Effector CD4-positive, alpha-beta T cell (primary cell): ENCODE results near the gene CALN1.
"Not testable (repeated sequence)": the region's sequence is repeated elsewhere in the genome, so short reads cannot be mapped to it uniquely, and the experiment has no call there.

ENCODE experiments used
- DNase-seq: peaks from one replicate; pipeline ENCODE4 v3.0.0-alpha.2; 2020

The CALN1 gene

DNA sequence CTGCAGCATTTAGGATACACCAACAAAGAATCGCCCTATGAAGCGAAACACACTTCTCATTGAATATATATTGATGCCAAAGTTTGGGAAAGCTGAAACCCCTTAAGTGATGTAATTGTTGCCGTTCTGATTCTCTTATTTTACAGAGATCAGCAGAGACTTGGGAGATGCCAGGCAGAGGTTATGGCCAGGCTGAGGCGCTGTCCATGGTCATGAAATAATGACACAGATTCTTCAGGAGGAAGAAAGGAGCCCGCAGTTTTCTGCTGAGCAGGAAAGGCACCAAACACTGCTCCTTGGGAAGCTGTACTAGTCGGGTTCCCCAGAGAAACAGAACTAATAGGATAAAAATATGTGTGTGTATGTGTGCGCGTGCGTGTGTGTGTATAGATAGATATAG lies 566.0 kb downstream of the CALN1 start:
- DNase-seq = no peak

- no peak for DNase-seq
These were observed 568.5 kb downstream of the CALN1 start for GRCh38 chr7:71843676-71844075.

DNA sequence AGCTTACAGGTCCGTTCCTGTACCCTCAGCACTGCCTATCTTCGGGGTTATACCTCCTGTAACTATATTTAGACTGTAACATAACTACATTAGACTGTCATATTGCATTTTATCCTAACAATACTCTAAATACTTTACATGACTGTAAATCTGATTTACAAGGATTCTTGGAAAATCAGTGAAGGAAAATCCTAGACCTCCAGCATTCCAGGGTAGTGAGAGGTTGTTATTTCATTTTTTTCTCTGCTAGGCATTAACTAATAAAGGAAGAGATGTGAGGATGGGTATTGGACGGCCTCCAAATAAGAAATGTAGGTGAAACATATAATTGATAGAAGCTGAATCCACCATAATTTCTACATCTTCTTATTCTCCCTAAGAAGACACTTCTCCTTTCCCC lies 569.4 kb downstream of the CALN1 start:
- no peak for DNase-seq

GRCh38 chr7:71842381-71842780 lies 569.8 kb downstream of the CALN1 start:
- no peak for DNase-seq

GRCh38 chr7:71835056-71835455 lies 577.1 kb downstream of the CALN1 start:
- no peak for DNase-seq

DNA sequence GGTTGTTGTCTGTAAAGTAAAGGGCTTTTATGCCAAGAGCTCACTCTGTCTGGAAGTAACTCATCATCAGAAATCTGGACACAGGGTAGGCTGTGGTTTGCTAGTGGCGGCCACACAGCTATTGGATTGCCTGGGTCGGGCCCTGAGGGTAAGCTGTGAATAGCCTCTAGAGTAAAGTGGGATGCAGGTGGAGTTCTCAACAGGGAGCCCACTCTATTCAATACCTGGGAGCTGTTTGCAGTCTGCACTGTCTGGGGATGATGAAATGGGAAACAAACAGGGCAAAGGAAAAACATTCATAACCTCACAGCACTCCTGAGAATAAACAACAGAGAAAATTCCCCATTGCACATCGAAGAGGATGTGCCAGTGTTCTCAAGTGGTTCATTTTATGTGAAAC lies 582.6 kb downstream of the CALN1 start:
- DNase-seq = no peak

GRCh38 chr7:71828361-71828760 lies 583.8 kb downstream of the CALN1 start:
- DNase-seq = no peak

DNA sequence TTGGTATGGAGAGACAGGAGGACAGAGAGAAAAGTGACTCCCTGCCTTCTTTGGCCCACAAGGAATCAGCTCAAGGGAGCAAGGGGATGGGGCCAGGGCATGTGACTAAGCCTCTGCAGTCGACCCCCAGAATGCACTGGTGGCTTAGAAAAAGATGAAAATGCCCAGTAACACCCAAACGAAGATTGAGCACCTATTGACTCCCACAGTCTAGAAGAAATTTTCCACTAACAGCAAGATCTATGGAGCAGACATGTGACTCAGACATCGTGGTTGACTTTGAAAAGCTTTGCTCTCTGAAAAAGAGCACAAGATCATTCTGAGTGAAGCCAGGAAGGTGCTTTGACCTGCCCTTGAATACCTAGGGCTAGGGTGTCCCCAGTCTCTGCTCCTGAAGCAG lies 586.0 kb downstream of the CALN1 start:
- no peak for DNase-seq

GRCh38 chr7:71824006-71824760 lies 588.0 kb downstream of the CALN1 start:
- no peak for DNase-seq

GRCh38 chr7:71822406-71822805 lies 589.7 kb downstream of the CALN1 start:
- DNase-seq = not testable (repeated sequence)

GRCh38 chr7:71817916-71818315 lies 594.2 kb downstream of the CALN1 start:
- no peak for DNase-seq

GRCh38 chr7:71808115-71808514 lies 604.0 kb downstream of the CALN1 start:
- no peak for DNase-seq

DNA sequence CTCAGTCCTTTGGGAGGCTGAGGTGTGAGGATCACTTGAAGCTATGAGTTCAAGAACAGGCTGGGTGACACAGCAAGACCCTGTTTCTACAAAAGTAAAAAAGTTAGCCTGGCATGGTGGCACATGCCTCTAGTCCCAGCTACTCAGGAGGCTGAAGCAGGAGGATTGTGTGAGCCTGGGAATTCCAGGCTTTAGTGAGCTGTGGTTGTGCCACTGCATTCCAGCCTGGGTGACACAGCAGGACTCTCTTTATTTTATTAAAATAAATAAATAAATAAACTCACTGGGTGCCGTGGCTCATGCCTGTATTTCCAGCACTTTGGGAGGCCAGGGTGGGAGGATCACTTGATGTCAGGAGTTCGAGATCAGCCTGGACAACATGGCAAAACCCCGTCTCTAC lies 607.9 kb downstream of the CALN1 start:
- no peak for DNase-seq

DNA sequence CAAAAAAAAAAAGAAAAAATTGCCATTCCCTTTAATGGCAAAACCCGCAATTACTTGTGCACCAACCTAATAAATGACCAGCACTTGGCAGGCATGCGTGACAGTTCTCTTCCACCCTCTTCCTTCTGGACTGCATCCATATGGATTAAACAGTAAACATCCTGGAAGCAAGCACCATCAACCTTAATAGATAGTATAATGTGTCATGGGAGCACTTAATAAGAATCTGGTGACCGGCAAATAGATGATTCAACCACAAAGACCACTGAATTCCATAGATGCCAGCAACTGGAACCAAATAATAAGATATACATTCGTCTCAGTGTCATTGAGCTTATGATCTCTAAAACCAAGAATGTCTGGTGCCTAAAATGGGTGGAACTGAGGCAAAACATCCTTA lies 610.2 kb downstream of the CALN1 start:
- DNase-seq = no peak

DNA sequence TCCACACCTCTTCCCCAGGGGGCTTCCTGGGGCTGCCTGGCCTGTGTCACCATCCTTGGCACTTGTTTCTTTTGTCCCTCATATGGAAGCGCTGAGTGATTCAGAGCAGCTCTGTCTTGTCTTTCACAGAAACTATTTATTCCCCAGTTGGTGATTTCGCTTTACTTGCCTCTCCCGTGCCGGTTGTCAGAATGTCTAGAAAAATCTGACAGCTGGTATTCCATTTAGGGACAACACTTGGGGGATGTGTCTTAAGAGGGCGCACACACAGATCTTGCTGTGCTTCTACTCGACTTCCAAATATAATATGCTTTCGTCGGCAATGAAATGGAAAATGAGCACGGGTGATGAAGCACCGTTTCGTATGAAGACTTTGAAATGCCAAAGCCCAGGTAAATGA lies 611.8 kb downstream of the CALN1 start:
- no peak for DNase-seq

DNA sequence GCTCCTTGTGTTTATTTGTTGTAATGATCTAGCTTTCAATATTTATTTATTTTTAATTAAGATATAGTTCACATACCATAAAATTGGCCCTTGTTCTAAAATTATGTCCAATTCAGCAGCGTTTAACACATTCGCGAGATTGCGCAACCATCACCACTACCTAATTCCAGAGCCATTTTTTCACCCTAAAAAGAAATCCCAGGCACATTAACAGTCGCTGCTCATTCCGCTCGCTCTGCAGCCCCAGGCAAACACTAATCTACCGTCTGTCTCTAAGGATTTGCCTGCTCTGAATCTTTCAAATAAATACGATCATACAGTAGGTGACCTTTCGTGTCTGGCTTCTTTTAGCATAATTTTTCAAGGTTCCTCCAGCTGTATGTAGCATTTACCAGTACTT lies 616.7 kb downstream of the CALN1 start:
- DNase-seq = no peak

- DNase-seq = no peak
These were observed 618.9 kb downstream of the CALN1 start for GRCh38 chr7:71793251-71793650.

DNA sequence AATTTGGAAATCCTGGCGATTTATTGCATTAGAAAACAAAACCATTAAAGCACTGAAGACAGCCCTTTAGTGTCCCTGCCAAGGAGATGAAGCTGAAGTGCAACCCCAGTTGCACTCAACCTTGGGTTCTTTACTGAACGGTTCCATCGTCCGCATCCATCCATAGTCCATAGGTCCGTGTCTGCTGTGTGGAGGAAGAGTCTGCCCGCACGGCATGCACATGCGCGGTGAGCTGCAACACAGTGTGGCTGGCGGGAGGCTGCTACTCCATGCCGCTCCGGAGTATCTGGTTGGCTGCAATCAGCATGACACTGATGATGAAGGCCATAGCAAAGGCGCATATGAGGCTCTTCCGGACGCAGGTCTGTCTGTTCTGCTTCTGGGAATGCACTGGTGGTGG lies 624.6 kb downstream of the CALN1 start:
- DNase-seq = no peak

DNA sequence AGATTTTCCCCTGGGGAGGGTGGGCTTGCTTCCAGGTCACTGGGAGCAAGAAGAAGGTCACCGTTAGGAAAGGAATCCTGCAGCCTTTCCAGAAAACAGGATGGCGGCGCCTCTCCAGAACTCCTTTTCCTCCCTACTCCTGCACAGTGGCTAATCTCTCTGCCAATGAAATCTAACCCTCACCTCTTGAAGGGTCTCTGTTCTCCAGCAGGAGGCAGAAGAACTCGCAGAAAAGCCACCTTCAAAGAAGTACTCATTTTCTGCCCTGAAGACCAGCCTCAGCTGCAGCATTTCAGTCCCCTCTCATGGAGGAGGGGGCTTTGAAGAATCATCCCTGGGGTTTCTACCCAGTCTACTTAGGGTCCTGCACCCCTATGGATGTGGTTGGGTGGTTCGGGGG lies 626.9 kb downstream of the CALN1 start:
- no peak for DNase-seq

- DNase-seq = no peak
These were observed 627.4 kb downstream of the CALN1 start for GRCh38 chr7:71784781-71785180.

DNA sequence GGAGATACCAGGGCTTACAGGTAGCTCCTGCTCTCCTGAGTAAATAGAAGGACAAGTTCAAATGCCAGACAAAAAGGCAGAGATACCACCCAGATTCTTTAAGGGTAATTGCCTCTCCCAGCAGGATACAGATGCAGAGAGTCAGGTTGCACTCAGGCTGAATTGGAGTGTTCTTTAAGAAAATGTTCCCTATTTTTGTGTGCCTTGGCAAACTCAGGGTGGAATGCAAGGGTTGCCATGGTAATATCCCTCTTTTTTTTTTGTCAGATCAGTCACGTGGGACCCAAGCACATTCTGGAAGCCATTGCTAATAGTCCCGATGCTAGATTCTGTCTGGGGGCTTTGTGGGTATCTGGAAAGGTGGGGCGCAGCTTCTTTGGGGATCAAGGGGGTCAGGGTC lies 628.0 kb downstream of the CALN1 start:
- DNase-seq = no peak

GRCh38 chr7:71783779-71784178 lies 628.4 kb downstream of the CALN1 start:
- DNase-seq = no peak

DNA sequence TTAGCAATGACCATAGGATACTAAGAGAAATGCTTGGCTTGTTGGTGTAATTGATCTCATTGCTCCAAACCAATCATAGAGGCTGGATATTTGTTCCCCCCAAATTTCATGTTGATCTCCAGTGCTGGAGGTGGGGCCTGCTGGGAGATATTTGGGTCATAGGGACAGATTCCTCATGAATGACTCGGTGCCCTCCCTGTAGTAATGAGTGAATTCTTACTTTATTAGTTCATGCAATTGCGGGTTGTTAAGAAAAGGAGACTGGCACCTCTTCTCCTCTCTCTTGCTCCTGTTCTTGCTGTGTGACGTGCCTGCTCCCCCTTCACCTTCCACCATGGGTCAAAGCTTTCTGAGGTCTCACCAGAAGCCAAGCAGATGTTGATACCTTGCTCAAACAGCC lies 630.1 kb downstream of the CALN1 start:
- DNase-seq = no peak

DNA sequence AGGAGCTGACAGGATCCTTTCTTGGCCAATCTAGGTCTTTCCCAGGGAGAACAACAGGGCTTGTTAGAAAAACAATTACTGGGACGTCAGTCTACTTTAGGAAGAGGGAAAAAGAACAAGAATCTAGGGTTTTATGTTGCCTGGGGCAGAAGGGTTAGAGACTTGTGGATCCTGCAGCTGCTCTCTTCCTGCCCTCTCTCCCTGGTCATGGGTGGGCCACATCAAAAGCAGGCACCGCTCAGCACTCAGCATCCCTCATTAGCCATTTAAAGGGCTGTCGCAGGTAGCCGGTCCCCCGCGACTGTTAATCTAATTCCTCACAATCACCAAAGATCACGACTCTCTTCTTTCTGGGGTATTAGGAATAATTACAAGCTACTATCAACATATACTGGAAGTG lies 631.9 kb downstream of the CALN1 start:
- DNase-seq = no peak

DNA sequence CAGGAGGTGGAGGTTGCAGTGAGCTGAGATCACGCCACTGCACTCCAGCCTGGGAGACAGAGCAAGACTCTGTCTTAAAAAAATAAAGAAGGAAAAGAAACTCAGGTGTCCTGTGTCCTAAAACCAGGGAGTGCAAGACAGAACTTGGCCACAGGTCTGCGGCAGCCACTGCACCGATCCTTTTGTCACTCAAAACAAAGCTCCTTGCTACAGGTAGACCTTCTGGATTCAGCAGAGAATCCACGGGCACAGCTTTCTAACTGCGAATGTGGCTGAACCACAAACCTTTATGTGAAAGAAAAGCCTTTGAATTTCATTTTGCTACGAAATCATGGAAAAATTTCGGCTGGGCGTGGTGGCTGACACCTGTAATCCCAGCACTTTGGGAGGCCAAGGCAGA lies 634.9 kb downstream of the CALN1 start:
- no peak for DNase-seq
